Pons (tissue), 1 donor: Measurements from ENCODE around the gene ROCK2.
"Not testable (repeated sequence)": the region's sequence is repeated elsewhere in the genome, so short reads cannot be mapped to it uniquely, and the experiment has no call there.

Experiments used
- DNase-seq: peaks from one replicate; pipeline ENCODE4 v3.0.0-alpha.2; 2016; ENCODE audit warnings: low spot score

Gene ROCK2

GRCh38 chr2:11267931-11268330 is 76.5 kb downstream of the ROCK2 start:
- DNase-seq = no peak

- no peak for DNase-seq
Observed at GRCh38 chr2:11264818-11265217, 79.6 kb downstream of the ROCK2 start.

- no peak for DNase-seq
Observed at GRCh38 chr2:11264007-11264406, 80.4 kb downstream of the ROCK2 start.

- no peak for DNase-seq
Observed at GRCh38 chr2:11263177-11263576, 81.3 kb downstream of the ROCK2 start.

GRCh38 chr2:11262438-11262837 is 82.0 kb downstream of the ROCK2 start:
- DNase-seq = not testable (repeated sequence)

GRCh38 chr2:11261564-11261963 is 82.9 kb downstream of the ROCK2 start:
- DNase-seq = not testable (repeated sequence)

GRCh38 chr2:11260979-11261378 is 83.5 kb downstream of the ROCK2 start:
- DNase-seq = no peak

GRCh38 chr2:11257964-11258363 is 86.5 kb downstream of the ROCK2 start:
- DNase-seq = no peak

GRCh38 chr2:11257078-11257477 is 87.4 kb downstream of the ROCK2 start:
- DNase-seq = no peak

GRCh38 chr2:11256166-11256565 is 88.3 kb downstream of the ROCK2 start:
- DNase-seq = no peak

- DNase-seq = no peak
Observed at GRCh38 chr2:11254100-11254536, 90.3 kb downstream of the ROCK2 start.

- DNase-seq = not testable (repeated sequence)
Observed at GRCh38 chr2:11252458-11252857, 92.0 kb downstream of the ROCK2 start.

GRCh38 chr2:11250400-11251196 is 93.8 kb downstream of the ROCK2 start:
- DNase-seq = no peak

GRCh38 chr2:11245322-11245721 is 99.1 kb downstream of the ROCK2 start:
- DNase-seq = no peak

GRCh38 chr2:11244091-11244826 is 100.2 kb downstream of the ROCK2 start:
- no peak for DNase-seq

- DNase-seq = no peak
Observed at GRCh38 chr2:11243512-11243911, 100.9 kb downstream of the ROCK2 start.

GRCh38 chr2:11242542-11243174 is 101.8 kb downstream of the ROCK2 start:
- DNase-seq = no peak

GRCh38 chr2:11241412-11242203 is 102.8 kb downstream of the ROCK2 start:
- DNase-seq = no peak

GRCh38 chr2:11239666-11240462 is 104.6 kb downstream of the ROCK2 start:
- DNase-seq = no peak

GRCh38 chr2:11239147-11239546 is 105.3 kb downstream of the ROCK2 start:
- no peak for DNase-seq

- no peak for DNase-seq
Observed at GRCh38 chr2:11237122-11237521, 107.3 kb downstream of the ROCK2 start.
